A673 (cell line): ENCODE data around the gene CCDC149. TPM values are rescaled to one million over a fixed set of nuclear protein-coding genes. Genes with fewer than 3 reads are reported as not detected.

Source experiments
- BruUV-seq: library from RNA; stranded (reverse); fragments of 400-500 nt; replicated peaks from 2 replicates; lab custom pipeline; 2021; lab: Mats Ljungman, UMichigan
- CTCF ChIA-PET: fragments of 300-600 bp; sonication (Branson Sonifier 250); formaldehyde crosslinking; loops from one replicate; lab custom pipeline; 2022; ENCODE audit warnings: antibody characterized with exemption; lab: Charles Lee
- POLR2A ChIA-PET: fragments of 300-600 bp; sonication (Branson Sonifier 250); formaldehyde crosslinking; loops from one replicate; lab custom pipeline; 2022; ENCODE audit warnings: antibody characterized with exemption; ENCODE audit not compliant: low non-redundant PET; lab: Charles Lee
- DNase-seq: peaks from one replicate; pipeline ENCODE4 v3.0.0-alpha.2; 2015; ENCODE audit warnings: low spot score
- H3K27ac ChIP-seq: fragments of 200-600 bp; sonication (generic); 2 replicates; pipeline ENCODE4 v1.5.1; 2016; ENCODE audit warnings: mixed run types, low read depth, mild to moderate bottlenecking, mixed read lengths, antibody characterized with exemption, low read length; ENCODE audit not compliant: poor library complexity, severe bottlenecking
- H3K27me3 ChIP-seq: fragments of 200-600 bp; sonication (generic); replicated peaks from 2 replicates; pipeline ENCODE4 v1.6.1; 2017; ENCODE audit warnings: mixed run types, low read depth, mild to moderate bottlenecking, mixed read lengths, antibody characterized with exemption, low read length; ENCODE audit not compliant: insufficient read depth, poor library complexity
- H3K36me3 ChIP-seq: fragments of 200-600 bp; sonication (generic); 2 replicates; pipeline ENCODE4 v1.6.1; 2016; ENCODE audit warnings: mixed run types, mild to moderate bottlenecking, mixed read lengths, antibody characterized with exemption, low read length; ENCODE audit not compliant: insufficient read depth, poor library complexity, severe bottlenecking
- H3K4me1 ChIP-seq: fragments of 200-600 bp; sonication (generic); 2 replicates; pipeline ENCODE4 v1.6.1; 2017; ENCODE audit warnings: mixed run types, mild to moderate bottlenecking, mixed read lengths, antibody characterized with exemption, low read length; ENCODE audit not compliant: insufficient read depth, poor library complexity, severe bottlenecking
- H3K4me3 ChIP-seq: fragments of 200-600 bp; sonication (generic); 2 replicates; pipeline ENCODE4 v1.5.1; 2016; ENCODE audit warnings: low read depth, mixed run types, mild to moderate bottlenecking, mixed read lengths, low read length; ENCODE audit not compliant: poor library complexity, severe bottlenecking
- H3K9me3 ChIP-seq: fragments of 200-600 bp; sonication (generic); 2 replicates; pipeline ENCODE4 v1.6.1; 2016; ENCODE audit warnings: mixed run types, low read depth, mild to moderate bottlenecking, mixed read lengths, antibody characterized with exemption, low read length; ENCODE audit not compliant: poor library complexity, severe bottlenecking
- CTCF ChIP-seq: fragments of 300-800, 200-600 bp; sonication (generic); conservative IDR thresholded peaks from 2 replicates; pipeline ENCODE4 v1.5.1; 2017; ENCODE audit warnings: low read depth, mild to moderate bottlenecking, antibody characterized with exemption, low read length, moderate library complexity, mixed read lengths
- EZH2 ChIP-seq: fragments of 200-600 bp; sonication (generic); IDR thresholded peaks from 2 replicates; pipeline ENCODE4 v1.6.1; 2017; ENCODE audit warnings: borderline replicate concordance, low read depth, mild to moderate bottlenecking, mixed read lengths, antibody characterized with exemption, low read length; ENCODE audit not compliant: poor library complexity, severe bottlenecking
- intact Hi-C: fragments of 100-400 bp; cut with micrococcal nuclease; formaldehyde crosslinking; loops from one replicate; pipeline ENCODE4 v1.10.0; 2022; ENCODE audit not compliant: unreplicated experiment
- total RNA-seq: library from RNA; stranded (reverse); gene quantifications from 2 replicates; pipeline ENCODE4 v1.2.3, GENCODE V29; 2021

The CCDC149 gene
- total RNA-seq, 1 experiment from 2014 or later, result 2.8 TPM

- POLR2A ChIA-PET, result no interaction called here
- Histone ChIP-seq H3K9me3 (no peaks in the 10 kb centered on the region), H3K27me3 (peaks cover 5% of the 10 kb centered on the region), H3K4me3 (no peak overlapping the region), H3K4me1 (no peaks in the 10 kb centered on the region), H3K36me3 (no peaks in the 10 kb centered on the region), H3K27ac (no peak overlapping the region)
- TF ChIP-seq EZH2 (no peak), CTCF (no peak)
- no TSS peak for BruUV-seq
- no peak for DNase-seq
- CTCF ChIA-PET, result no interaction called here
- intact Hi-C loops, result no loop called here
Observed at GRCh38 chr4:24809815-24810405, 102.9 kb downstream of the CCDC149 start.

- TF ChIP-seq EZH2, result no peak
- 0 out of 2 replicates have a peak, but pooled peaks have one; percentile 18 for TF ChIP-seq CTCF
- Histone ChIP-seq H3K36me3 (no peaks in the 10 kb centered on the region), H3K27me3 (peaks cover 5% of the 10 kb centered on the region), H3K4me1 (no peaks in the 10 kb centered on the region), H3K9me3 (no peaks in the 10 kb centered on the region), H3K4me3 (no peak overlapping the region), H3K27ac (no peak overlapping the region)
- ChIA-PET CTCF (no interaction called here), POLR2A (no interaction called here)
- intact Hi-C loops, result no loop called here
- DNase-seq, result no peak
- no TSS peak for BruUV-seq
Observed at GRCh38 chr4:24809376-24809775, 103.5 kb downstream of the CCDC149 start.

GRCh38 chr4:24808955-24809354 is 103.9 kb downstream of the CCDC149 start:
- POLR2A ChIA-PET, result no interaction called here
- CTCF ChIA-PET, result interaction anchor here (0.6 kb wide), 1 partner anchor 446 kb away, joined by 5 read pairs; no protein-coding TSS in a partner anchor
- Histone ChIP-seq H3K4me1 (no peaks in the 10 kb centered on the region), H3K9me3 (no peaks in the 10 kb centered on the region), H3K4me3 (no peak overlapping the region), H3K27ac (no peak overlapping the region), H3K27me3 (peaks cover 5% of the 10 kb centered on the region), H3K36me3 (no peaks in the 10 kb centered on the region)
- DNase-seq, result no peak
- no TSS peak for BruUV-seq
- TF ChIP-seq CTCF (no peak), EZH2 (no peak)
- intact Hi-C loops, result no loop called here
